Ovary (tissue), 9 donors: ENCODE results near the gene CDSN. TPM values are rescaled to one million over a fixed set of nuclear protein-coding genes. Genes with fewer than 3 reads are reported as not detected.

Source experiments
- DNase-seq, 5 donors: peaks; one replicate each; pipeline ENCODE4 v3.0.0-alpha.2; 2019 to 2020
- H3K27ac ChIP-seq, 2 donors: fragments of 200-600 bp; one replicate each; pipeline versions ENCODE4 v1.5.1 to v1.8.0; 2019 to 2022
- H3K27me3 ChIP-seq: fragments of 200-600 bp; one replicate; pipeline ENCODE4 v1.8.0; 2022
- H3K36me3 ChIP-seq: fragments of 200-600 bp; sonication (generic); one replicate; pipeline ENCODE4 v1.5.1; 2019
- H3K4me1 ChIP-seq: one replicate; pipeline ENCODE4 v1.8.1; 2013; ENCODE audit warnings: mild to moderate bottlenecking, moderate library complexity; ENCODE audit not compliant: insufficient read depth
- H3K4me3 ChIP-seq: fragments of 200-600 bp; sonication (generic); one replicate; pipeline ENCODE4 v1.5.1; 2017
- H3K9me3 ChIP-seq, 2 donors: fragments of 200-600 bp in 1 of 2; sonication (generic) in 1 of 2; one replicate each; pipeline versions ENCODE4 v1.5.1 to v1.8.1; 2013 to 2019; ENCODE audit warnings: mild to moderate bottlenecking in 1 of 2, moderate library complexity in 1 of 2
- EP300 ChIP-seq: sonication (generic); formaldehyde crosslinking; IDR thresholded peaks from one replicate; pipeline ENCODE4 v1.6.1; 2017; ENCODE audit warnings: antibody characterized with exemption
- POLR2A ChIP-seq: fragments of 450-650 bp; IDR thresholded peaks from one replicate; pipeline ENCODE4 v1.6.1; 2017; ENCODE audit warnings: antibody characterized with exemption, mild to moderate bottlenecking, moderate library complexity
- WGBS, 3 donors: extraction: QIAGEN DNeasy Blood & Tissue Kit in 1 of 3; methylation state at CpG; one replicate each; pipeline versions ENCODE4 v1.1.5 to v1.1.7; 2013 to 2017; 5-methylcytosine and 5-hydroxymethylcytosine counted together
- intact Hi-C, 4 donors: fragments of 100-400 bp; cut with DNase I; formaldehyde crosslinking; loops; one replicate each; pipeline versions ENCODE4 v1.11.0 to v1.15.1; 2022 to 2023
- polyA plus RNA-seq, 2 donors: library from polyadenylated mRNA; stranded (reverse); fragments of 200-250 nt in 1 of 2; fragments of 350-450 nt in 1 of 2; fragmentation: Illumina TruSeq in 1 of 2; extraction: RNeasy Lipid Tissue Mini Kit (QIAGEN cat#74804) in 1 of 2; gene quantifications; one replicate each; pipeline ENCODE4 v1.2.3, GENCODE V29; 2013 to 2014
- total RNA-seq, 7 donors: library from RNA; depleted of rRNA in 2 of 7; stranded (reverse); fragments of >200 nt in 2 of 7; fragmentation: NEBNext Ultra II Directional in 3 of 7; extraction: Animal tissue kit (Norgen Biotek cat#: 25700) in 3 of 7; gene quantifications; one replicate each; pipeline versions ENCODE4 v1.1.0 to v1.2.4, GENCODE V29; 2016 to 2023
- TF ChIP-seq, protein P1 (sequence below), 3 donors: fragments of 450-650 bp in 2 of 3; fragments of 200-600 bp in 1 of 3; IDR thresholded peaks; one replicate each; pipeline versions ENCODE4 v1.5.1 to v1.8.0; 2016 to 2022; ENCODE audit warnings: antibody characterized with exemption in 3 of 3, mild to moderate bottlenecking in 1 of 3
- donor health status: DM: no; HTN: no; CAD: no; lungs with moderate emphysema.
- donor health status: DM: no; HTN: no; CAD: no.
- donor health status: Bipolar disorder and iron deficiency.
- donor health status: DM: yes; HTN: yes; CAD: no.
- donor health status: DM: no; HTN: no; CAD: no.
- donor health status: DM: yes; HTN: yes; CAD: no.

CDSN gene
- total and polyA plus RNA-seq, 9 donors = 0.05 to 0.34 TPM; not detected in 7

DNA sequence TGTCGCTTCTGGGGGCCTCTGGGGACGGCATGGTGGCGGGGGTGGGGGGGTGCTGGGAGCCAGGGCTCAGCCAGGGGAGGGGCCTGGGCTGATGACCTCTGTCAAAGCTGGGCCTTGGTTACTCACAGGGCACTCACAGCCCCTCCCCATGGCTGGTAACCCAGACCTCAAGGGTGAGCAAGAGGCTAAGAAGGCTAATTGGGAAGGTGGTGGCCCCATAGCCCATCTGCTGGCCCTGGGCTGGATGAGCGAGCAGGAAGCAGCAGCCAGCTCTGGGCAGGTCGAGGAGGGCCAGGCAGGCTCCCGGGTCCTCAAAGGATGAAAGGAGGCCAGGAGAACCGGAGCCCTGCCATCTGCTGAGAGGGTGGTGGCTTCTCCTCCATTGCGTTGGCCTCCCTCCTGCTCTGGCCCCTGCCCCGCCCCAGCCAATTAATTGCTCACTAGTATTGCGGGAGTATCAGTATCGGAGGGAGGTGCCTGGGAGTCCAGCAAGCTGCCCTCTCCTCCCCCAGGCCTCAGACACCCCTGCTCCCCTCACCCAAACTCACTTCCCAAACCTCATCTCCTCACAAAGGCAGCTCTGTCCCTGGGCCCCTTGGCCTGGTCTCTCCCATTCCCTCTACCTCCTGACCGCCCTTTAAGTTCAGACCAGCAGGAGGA is 1.0 kb upstream of the CDSN start:
- Histone ChIP-seq H3K36me3 (no peaks in the 10 kb centered on the region), H3K27ac (no peak overlapping the region), H3K27me3 (no peaks in the 10 kb centered on the region), H3K9me3 (no peaks in the 10 kb centered on the region), H3K4me1 (peaks cover 10% of the 10 kb centered on the region), H3K4me3 (no peak overlapping the region)
- DNase-seq = no peak
- WGBS, 3 donors = 73 to 81% (median 76%) methylated on average over 12 of the region's 12 CpGs
- no peak for TF ChIP-seq POLR2A
- TF ChIP-seq, protein P1, sequence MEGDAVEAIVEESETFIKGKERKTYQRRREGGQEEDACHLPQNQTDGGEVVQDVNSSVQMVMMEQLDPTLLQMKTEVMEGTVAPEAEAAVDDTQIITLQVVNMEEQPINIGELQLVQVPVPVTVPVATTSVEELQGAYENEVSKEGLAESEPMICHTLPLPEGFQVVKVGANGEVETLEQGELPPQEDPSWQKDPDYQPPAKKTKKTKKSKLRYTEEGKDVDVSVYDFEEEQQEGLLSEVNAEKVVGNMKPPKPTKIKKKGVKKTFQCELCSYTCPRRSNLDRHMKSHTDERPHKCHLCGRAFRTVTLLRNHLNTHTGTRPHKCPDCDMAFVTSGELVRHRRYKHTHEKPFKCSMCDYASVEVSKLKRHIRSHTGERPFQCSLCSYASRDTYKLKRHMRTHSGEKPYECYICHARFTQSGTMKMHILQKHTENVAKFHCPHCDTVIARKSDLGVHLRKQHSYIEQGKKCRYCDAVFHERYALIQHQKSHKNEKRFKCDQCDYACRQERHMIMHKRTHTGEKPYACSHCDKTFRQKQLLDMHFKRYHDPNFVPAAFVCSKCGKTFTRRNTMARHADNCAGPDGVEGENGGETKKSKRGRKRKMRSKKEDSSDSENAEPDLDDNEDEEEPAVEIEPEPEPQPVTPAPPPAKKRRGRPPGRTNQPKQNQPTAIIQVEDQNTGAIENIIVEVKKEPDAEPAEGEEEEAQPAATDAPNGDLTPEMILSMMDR (IDR thresholded peaks at IDR 0.05) = no peak
- no peak for TF ChIP-seq EP300
- intact Hi-C loops = no loop called here

DNA sequence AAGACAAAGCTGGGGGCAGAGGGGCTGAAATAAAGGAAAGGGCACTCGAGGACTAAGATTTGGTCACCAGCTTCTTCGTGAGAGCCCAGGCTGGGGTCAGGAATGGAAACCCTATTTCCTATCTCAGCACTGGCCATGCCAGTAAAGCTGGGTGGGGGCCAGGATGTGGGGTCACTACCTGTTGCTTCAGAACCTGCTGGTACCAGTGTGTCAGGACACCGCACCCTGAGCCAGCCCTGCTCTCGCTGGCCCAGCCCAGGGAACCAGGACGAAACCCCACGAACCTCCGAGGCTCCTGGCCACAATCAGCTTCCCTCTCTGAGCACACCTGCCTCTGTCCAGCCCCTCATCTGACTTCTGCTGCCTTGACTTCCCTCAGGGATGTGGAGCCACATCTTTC is 2.1 kb downstream of the CDSN start:
- TF ChIP-seq EP300 (no peak), POLR2A (no peak)
- TF ChIP-seq, protein P1 (IDR thresholded peaks at IDR 0.05) = no peak
- no peak for DNase-seq
- Histone ChIP-seq H3K27ac (no peak overlapping the region), H3K4me1 (peaks cover 10% of the 10 kb centered on the region), H3K36me3 (no peaks in the 10 kb centered on the region), H3K27me3 (no peaks in the 10 kb centered on the region), H3K4me3 (no peak overlapping the region), H3K9me3 (no peaks in the 10 kb centered on the region)
- WGBS, 3 donors = 84 to 90% (median 87%) methylated on average over 7 of the region's 7 CpGs
- intact Hi-C loops = no loop called here

DNA sequence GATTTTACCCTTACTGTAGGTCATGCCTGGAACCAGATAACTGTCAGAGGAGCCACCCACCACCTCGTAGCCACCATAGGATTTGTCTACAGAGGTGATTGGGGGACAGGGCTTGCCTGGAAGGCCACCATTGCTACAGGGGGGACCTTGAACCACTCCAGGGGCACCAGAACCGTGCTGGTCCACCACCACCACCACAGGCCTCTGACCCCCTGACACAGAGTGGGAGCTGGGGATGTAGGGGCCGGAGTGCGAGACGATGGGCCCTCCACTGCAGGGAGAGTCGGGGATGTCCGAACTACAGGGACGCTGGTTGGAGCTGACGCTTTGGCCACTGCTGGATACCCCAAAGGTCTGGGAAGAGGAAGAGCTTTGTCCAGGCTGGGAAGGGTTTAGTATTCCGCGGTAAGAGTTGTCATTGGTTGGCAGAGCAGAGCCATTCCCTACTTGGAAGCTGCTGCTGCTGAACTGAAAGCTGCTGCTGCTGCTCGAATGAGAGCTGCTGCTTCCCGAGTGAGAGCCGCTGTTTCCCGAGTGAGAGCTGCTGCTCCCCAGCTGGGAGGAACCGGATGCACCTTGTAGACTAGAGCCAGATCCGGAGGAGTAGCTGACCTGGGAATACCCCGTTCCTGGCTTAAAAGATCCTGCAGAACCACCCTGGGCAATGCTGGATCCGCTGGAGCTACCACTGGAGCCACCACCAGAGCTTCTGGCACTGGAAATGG is 3.4 kb downstream of the CDSN start:
- Histone ChIP-seq H3K4me3 (no peak overlapping the region), H3K27me3 (no peaks in the 10 kb centered on the region), H3K9me3 (no peaks in the 10 kb centered on the region), H3K27ac (no peak overlapping the region), H3K36me3 (no peaks in the 10 kb centered on the region), H3K4me1 (peaks cover 5% of the 10 kb centered on the region)
- DNase-seq = no peak
- 43 to 48% (median 48%) methylated on average over 18 to 19 of the region's 19 CpGs for WGBS, 3 donors
- intact Hi-C loops = no loop called here
- TF ChIP-seq EP300 = no peak
- TF ChIP-seq, protein P1 (IDR thresholded peaks at IDR 0.05) = no peak
- no peak for TF ChIP-seq POLR2A

DNA sequence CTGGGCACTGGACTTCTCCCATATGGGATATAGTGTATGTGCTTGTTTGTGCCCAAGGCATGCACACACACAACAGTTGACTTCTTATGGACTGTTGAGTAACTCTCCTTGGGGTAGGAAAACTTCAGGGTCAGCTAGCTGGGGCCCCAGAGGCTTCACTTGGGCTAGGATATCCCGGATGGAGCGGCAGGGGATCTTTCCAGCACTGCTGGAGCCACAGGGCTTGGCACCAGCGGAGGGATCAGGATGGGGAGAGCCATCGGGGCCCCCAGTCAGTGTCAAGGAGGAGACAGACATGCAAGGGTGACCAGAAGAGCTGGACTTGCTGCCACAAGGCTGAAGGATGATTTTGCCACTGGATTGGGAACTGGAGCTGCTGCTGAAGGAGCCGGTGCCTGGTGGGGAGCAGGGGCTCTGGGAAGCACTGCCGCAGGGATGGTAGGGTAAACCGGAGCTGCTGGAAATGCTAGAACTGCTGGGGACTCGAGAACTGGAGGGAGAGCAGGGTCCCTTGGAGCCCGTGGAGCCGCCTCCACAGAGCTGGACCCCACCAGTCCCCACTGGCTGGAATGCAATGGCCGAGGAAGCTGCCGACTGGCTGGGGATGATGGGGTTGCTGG is 4.2 kb downstream of the CDSN start:
- no peaks in the 10 kb centered on the region for H3K27me3 ChIP-seq
- DNase-seq = no peak
- WGBS, 3 donors = 93% methylated on average over 12 of the region's 12 CpGs
- no peak overlapping the region for H3K27ac ChIP-seq
- intact Hi-C loops = no loop called here
- TF ChIP-seq EP300 = no peak
- TF ChIP-seq, protein P1 (IDR thresholded peaks at IDR 0.05) = no peak
- no peak for TF ChIP-seq POLR2A
- H3K4me3 ChIP-seq = no peak overlapping the region
- H3K36me3 ChIP-seq = no peaks in the 10 kb centered on the region
- H3K4me1 ChIP-seq = peaks cover 5% of the 10 kb centered on the region
- no peaks in the 10 kb centered on the region for H3K9me3 ChIP-seq
